HG03442 (cell line): ENCODE results near the gene CDH22.

Experiments
- ATAC-seq: cut with Tn5 transposase; IDR thresholded peaks from one replicate; pipeline ENCODE4 v1.9.1; 2021; ENCODE audit warnings: mild to moderate bottlenecking, moderate library complexity; ENCODE audit not compliant: unreplicated experiment

The CDH22 gene

GRCh38 chr20:46202766-46203509, 105.4 kb downstream of the CDH22 start:
- no peak for ATAC-seq

GRCh38 chr20:46200582-46201570, 107.4 kb downstream of the CDH22 start:
- ATAC-seq: no peak

- no peak for ATAC-seq
Measured at GRCh38 chr20:46199198-46199597, 109.1 kb downstream of the CDH22 start.

GRCh38 chr20:46196990-46197389, 111.3 kb downstream of the CDH22 start:
- no peak for ATAC-seq

- no peak for ATAC-seq
Measured at GRCh38 chr20:46195264-46196036, 112.8 kb downstream of the CDH22 start.

GRCh38 chr20:46194409-46194808, 113.9 kb downstream of the CDH22 start:
- ATAC-seq: no peak

- no peak for ATAC-seq
Measured at GRCh38 chr20:46192376-46192944, 115.8 kb downstream of the CDH22 start.

GRCh38 chr20:46191611-46192010, 116.7 kb downstream of the CDH22 start:
- no peak for ATAC-seq

- ATAC-seq: no peak
Measured at GRCh38 chr20:46191168-46191540, 117.1 kb downstream of the CDH22 start.

GRCh38 chr20:46190478-46191167, 117.7 kb downstream of the CDH22 start:
- ATAC-seq: no peak

- no peak for ATAC-seq
Measured at GRCh38 chr20:46188866-46189541, 119.3 kb downstream of the CDH22 start.

GRCh38 chr20:46186210-46186609, 122.1 kb downstream of the CDH22 start:
- no peak for ATAC-seq

GRCh38 chr20:46185353-46185752, 122.9 kb downstream of the CDH22 start:
- no peak for ATAC-seq

- no peak for ATAC-seq
Measured at GRCh38 chr20:46183768-46184167, 124.5 kb downstream of the CDH22 start.

- no peak for ATAC-seq
Measured at GRCh38 chr20:46182276-46183200, 125.8 kb downstream of the CDH22 start.

- no peak for ATAC-seq
Measured at GRCh38 chr20:46179862-46180261, 128.4 kb downstream of the CDH22 start.

- no peak for ATAC-seq
Measured at GRCh38 chr20:46178891-46179290, 129.4 kb downstream of the CDH22 start.

- no peak for ATAC-seq
Measured at GRCh38 chr20:46177768-46178167, 130.5 kb downstream of the CDH22 start.
